GM12878 (cell line): ENCODE data around the gene ANKRD33B.

Experiments
- ATF2 ChIP-seq: IDR thresholded peaks from 2 replicates; pipeline ENCODE4 v1.6.1; 2012; ENCODE audit warnings: low read length, inconsistent platforms
- CHD1 ChIP-seq: IDR thresholded peaks from 2 replicates; pipeline ENCODE4 v1.6.1; 2012; ENCODE audit warnings: low read depth, low read length, improper control_type of control experiment
- CHD4 ChIP-seq: fragments of 200-600 bp; sonication (generic); IDR thresholded peaks from 2 replicates; pipeline ENCODE4 v1.6.1; 2016; ENCODE audit warnings: mild to moderate bottlenecking
- CTCF ChIP-seq, 3 experiments: IDR thresholded peaks in 2 of 3; conservative IDR thresholded peaks in 1 of 3; 2 replicates each; pipeline ENCODE4 v1.5.1; 2011; ENCODE audit warnings: low read depth in 3 of 3, low read length in 3 of 3, mild to moderate bottlenecking in 3 of 3, control low read depth in 2 of 3, moderate library complexity in 2 of 3, inconsistent platforms in 1 of 3, mixed read lengths in 1 of 3; ENCODE audit not compliant: control insufficient read depth in 2 of 3, insufficient read depth in 1 of 3; ENCODE audit errors: extremely low read depth in 1 of 3
- GATAD2B ChIP-seq: fragments of 450-650 bp; conservative IDR thresholded peaks from 2 replicates; pipeline ENCODE4 v1.6.1; 2017; ENCODE audit warnings: low read depth, mild to moderate bottlenecking, moderate library complexity
- HDAC2 ChIP-seq: fragments of 200-600 bp; sonication (generic); IDR thresholded peaks from 2 replicates; pipeline ENCODE4 v1.6.1; 2017
- MYC ChIP-seq: IDR thresholded peaks from 2 replicates; pipeline ENCODE4 v1.6.1; 2011; ENCODE audit warnings: mild to moderate bottlenecking, low read length, moderate library complexity, inconsistent platforms; ENCODE audit not compliant: insufficient read depth, insufficient replicate concordance, insufficient read length, severe bottlenecking
- PRDM15 ChIP-seq: fragments of 450-650 bp; formaldehyde crosslinking; IDR thresholded peaks from 2 replicates; pipeline ENCODE4 v1.4.0; 2020; ENCODE audit warnings: mild to moderate bottlenecking, moderate library complexity
- RAD51 ChIP-seq: fragments of 450-650 bp; IDR thresholded peaks from 2 replicates; pipeline ENCODE4 v1.6.1; 2016; ENCODE audit warnings: moderate library complexity, mild to moderate bottlenecking, inconsistent platforms

GRCh38 chr5:10704949-10705621, 141.2 kb downstream of the ANKRD33B start:
- TF ChIP-seq CHD4 (no peak), CTCF (IDR thresholded peaks at IDR 0.05 in 2 of 3, conservative IDR thresholded peaks at IDR 0.05 in 1 of 3; ENCODE audit: control insufficient read depth in 2 of 3, extremely low read depth in 1 of 3, insufficient read depth in 1 of 3, low read depth in 3 of 3, low read length in 3 of 3) (no peak), MYC (no peak), GATAD2B (no peak), CHD1 (no peak), PRDM15 (CRISPR knock-in tag) (no peak), ATF2 (no peak), RAD51 (no peak), HDAC2 (no peak)
